Endometrial microvascular endothelial cells (primary cell): ENCODE data around the gene SP7. TPM values are rescaled to one million over a fixed set of nuclear protein-coding genes. Genes with fewer than 3 reads are reported as not detected.
"Not testable (repeated sequence)": the region's sequence is repeated elsewhere in the genome, so short reads cannot be mapped to it uniquely, and the experiment has no call there.

Experiments
- in situ Hi-C: cut with HindIII; loops from 2 replicates; pipeline ENCODE4 v1.10.0; 2017; ENCODE audit warnings: low sequenced_read_pairs, low pct_unique_long_range_greater_than_20kb; ENCODE audit errors: inconsistent ontology term
- total RNA-seq: library from RNA; depleted of rRNA; stranded (reverse); fragments of >200 nt; gene quantifications from one replicate; pipeline ENCODE4 v1.2.3, GENCODE V29; 2015; ENCODE audit errors: inconsistent ontology term

The SP7 gene
- total RNA-seq, 1 donor from 2014 or later, result not detected

GRCh38 chr12:53352331-53353256 is 16.4 kb upstream of the SP7 start:
- in situ Hi-C loops, result no loop called here

GRCh38 chr12:53347905-53348304 is 11.8 kb upstream of the SP7 start:
- in situ Hi-C loops, result loop anchor here (10.0 kb wide), 1 partner anchor 77 kb away; the partner anchor contains the start of gene AMHR2

DNA sequence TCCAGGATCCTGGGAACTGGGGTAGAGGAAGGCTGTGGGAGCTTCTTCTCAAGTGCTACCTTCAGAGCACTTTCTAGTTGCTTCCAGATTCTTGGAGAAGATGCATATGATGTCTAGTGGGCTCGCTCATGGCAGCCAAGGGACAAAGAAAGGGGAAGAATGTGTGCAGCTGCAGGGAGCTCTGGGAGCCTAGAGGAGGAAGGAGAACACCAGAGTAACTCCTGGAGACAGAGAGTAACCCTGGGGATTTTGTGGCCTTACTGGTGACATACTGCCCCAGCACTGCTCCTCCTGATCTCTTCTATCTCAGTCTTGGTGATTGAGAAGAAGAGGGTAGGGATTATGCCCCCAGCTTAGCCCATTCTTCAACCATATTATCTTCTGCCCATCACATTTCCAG is 10.3 kb upstream of the SP7 start:
- in situ Hi-C loops, result loop anchor here (10.0 kb wide), 1 partner anchor 78 kb away; the partner anchor contains the start of gene AMHR2

- in situ Hi-C loops, result loop anchor here (10.0 kb wide), 1 partner anchor 79 kb away; the partner anchor contains the start of gene AMHR2
Measured at GRCh38 chr12:53345486-53346188, 9.5 kb upstream of the SP7 start.

DNA sequence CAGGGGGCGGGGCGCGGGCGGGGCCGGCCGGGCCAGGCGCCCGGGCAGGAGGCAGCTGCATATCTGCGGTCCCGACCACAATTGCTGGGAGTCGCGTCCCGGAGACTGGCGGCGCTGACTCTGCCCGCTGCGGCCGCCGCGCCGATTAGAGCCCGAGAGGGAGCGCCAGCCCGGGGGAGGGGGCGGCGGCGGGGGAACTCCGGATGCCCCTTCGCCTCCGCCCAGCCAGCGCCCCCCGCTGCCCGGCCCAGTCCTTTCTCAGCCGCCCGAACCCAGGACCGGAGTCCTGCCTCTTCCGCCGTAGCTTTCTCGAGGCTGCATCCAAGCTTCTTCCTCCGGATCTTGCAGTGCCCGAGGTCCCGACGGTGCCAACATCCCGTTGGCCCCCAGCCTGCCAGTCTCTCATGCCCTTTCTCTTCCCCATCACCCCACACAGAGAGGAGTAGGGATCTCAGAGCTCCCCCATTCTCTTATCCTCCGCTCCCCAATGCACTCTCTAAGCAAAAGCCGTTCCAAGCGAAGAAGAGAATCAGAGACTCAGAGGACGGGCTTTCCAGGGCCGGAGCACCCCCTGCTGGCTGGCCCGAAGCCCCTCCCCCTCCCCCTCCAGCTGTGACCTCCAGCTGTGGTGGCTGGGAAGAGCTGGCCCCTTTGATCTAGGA is 8.8 kb upstream of the SP7 start:
- in situ Hi-C loops, result loop anchor here (10.0 kb wide), 1 partner anchor 80 kb away; the partner anchor contains the start of gene AMHR2

GRCh38 chr12:53344487-53344823 is 8.3 kb upstream of the SP7 start:
- in situ Hi-C loops, result loop anchor here (10.0 kb wide), 1 partner anchor 80 kb away; the partner anchor contains the start of gene AMHR2

- in situ Hi-C loops, result loop anchor here (10.0 kb wide), 1 partner anchor 81 kb away; the partner anchor contains the start of gene AMHR2
Measured at GRCh38 chr12:53343969-53344368, 7.8 kb upstream of the SP7 start.

GRCh38 chr12:53343449-53343848 is 7.3 kb upstream of the SP7 start:
- in situ Hi-C loops, result loop anchor here (10.0 kb wide), 1 partner anchor 81 kb away; the partner anchor contains the start of gene AMHR2

DNA sequence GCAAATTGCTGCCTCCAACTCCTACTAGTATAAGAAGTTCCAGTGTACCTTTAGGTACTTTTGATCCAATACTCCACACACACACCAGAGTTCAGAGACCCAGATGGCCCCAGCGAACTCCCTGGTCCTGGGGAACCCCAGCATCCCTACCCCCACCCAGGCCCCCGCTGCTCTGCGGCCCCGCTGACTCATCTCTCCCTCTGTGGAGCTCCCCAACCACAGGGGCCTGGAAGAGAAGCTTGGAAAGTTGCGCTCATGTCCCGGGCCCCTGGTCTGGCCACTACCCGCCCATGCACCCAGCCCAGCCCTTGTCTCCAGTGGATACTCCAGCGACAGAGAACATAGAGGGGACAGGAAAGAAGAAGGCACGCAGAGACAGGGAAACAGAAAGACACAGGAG is 4.2 kb upstream of the SP7 start:
- in situ Hi-C loops, result loop anchor here (10.0 kb wide), 1 partner anchor 84 kb away; the partner anchor contains the start of gene AMHR2

DNA sequence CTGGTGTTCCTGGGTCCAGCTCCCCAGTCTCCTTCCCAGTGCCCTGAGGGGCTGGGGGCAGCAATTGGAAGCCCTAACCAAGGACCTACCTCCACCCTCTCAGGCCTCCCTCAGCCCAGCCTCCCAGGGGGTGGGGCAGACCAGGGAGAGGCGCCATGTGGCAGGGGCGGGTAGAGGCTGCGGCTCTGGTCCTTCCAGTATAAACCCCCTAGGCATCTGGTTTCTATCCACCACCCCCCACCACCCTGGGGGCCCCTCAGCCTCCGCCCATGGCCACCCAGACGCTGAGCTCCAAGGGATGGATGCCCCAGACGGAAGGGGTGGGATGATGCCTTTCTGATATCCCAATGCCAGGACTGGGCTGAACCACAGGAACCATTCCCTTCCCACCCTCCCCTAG is 2.8 kb upstream of the SP7 start:
- in situ Hi-C loops, result no loop called here

- in situ Hi-C loops, result no loop called here
Measured at GRCh38 chr12:53338017-53338416, 1.9 kb upstream of the SP7 start.

DNA sequence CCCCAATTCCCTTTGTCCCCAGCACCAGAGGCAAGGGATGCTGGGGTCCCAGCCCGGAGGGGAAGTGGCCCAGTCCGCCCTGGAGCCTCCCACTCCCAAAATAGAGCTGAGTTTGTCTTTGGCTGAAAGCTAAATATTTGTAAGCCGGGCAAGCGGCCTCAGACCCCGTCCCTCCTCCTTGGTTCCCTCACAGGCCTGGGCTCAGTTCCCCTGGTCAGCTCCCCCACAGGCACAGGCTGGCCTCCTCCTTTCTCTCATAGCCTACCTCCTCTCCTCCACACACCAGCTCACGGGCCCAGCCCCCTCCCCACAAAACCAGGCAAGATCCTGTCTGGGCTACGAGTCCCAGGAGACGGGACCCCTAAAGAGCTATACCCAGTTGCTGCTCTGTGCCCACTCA is 1.3 kb downstream of the SP7 start:
- in situ Hi-C loops, result no loop called here

- in situ Hi-C loops, result no loop called here
Measured at GRCh38 chr12:53333845-53334244, 2.3 kb downstream of the SP7 start.

GRCh38 chr12:53333289-53333688 is 2.9 kb downstream of the SP7 start:
- in situ Hi-C loops, result no loop called here

- in situ Hi-C loops, result no loop called here
Measured at GRCh38 chr12:53332744-53333143, 3.4 kb downstream of the SP7 start.

DNA sequence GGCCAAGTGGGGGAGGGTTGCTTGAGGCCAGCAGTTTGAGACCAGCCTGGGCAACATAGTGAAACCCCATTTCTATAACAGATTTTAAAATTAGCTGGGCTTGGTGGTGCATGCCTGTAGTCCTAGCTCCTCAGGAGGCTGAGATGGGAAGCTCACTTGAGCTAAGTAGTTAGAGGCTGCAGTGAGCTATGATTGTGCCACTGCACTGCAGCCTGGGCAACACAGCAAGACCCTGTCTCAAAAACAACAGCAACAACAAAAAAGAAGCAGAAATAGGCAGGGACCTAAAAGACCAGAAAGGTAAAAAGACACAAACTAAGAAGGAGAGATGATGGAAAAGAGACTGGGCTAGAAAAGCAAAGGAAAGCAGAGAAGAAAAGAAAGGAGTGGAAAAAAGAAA is 3.8 kb downstream of the SP7 start:
- in situ Hi-C loops, result not testable (repeated sequence)

- in situ Hi-C loops, result no loop called here
Measured at GRCh38 chr12:53330671-53331070, 5.5 kb downstream of the SP7 start.

DNA sequence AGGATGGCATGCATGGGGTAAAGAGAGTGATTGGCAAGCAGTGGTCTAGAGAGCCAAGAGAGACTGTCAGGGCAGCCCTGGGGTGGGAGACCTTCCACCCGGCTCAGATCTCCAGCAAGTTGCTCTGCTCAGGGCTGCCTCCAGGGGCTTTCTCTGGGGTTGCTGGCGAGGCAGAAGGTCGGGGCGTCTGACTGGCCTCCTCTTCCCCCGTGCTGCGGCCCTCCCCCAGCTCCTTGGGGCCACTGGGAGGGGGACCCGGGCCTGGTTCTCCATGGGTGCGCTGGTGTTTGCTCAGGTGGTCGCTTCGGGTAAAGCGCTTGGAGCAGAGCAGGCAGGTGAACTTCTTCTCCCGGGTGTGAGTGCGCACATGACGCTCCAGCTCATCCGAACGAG is 8.1 kb downstream of the SP7 start:
- in situ Hi-C loops, result no loop called here

- in situ Hi-C loops, result no loop called here
Measured at GRCh38 chr12:53327435-53328042, 8.6 kb downstream of the SP7 start.
